Measurements from ENCODE around the gene FUT4. TPM values are rescaled to one million over a fixed set of nuclear protein-coding genes. Genes with fewer than 3 reads are reported as not detected.
"Not testable (repeated sequence)": the region's sequence is repeated elsewhere in the genome, so short reads cannot be mapped to it uniquely, and the experiment has no call there.

The FUT4 gene
- polyA plus RNA-seq, 2 of the 4 experiments (the other 2 are of a cell fraction) = 1.6 to 1.8 TPM

- DNase-seq (ENCODE audit: low read depth in 1 of 2, low spot score in 1 of 2) = no peak
- Histone ChIP-seq H3K9me3 (no peaks in the 10 kb centered on the region), H3K4me1 (peaks cover 8% of the 10 kb centered on the region; the same call in 2 of the 3 replicates), H3K4me3 (no peak overlapping the region), H3K27ac (no peak overlapping the region), H3K4me2 (no peak overlapping the region)
- 77% methylated on average over 4 of the region's 4 CpGs for WGBS (ENCODE audit: missing lambda C conversion rate)
- no peak for ATAC-seq
- FAIRE-seq = no peak
- CTCF ChIA-PET = interaction anchor here (2.7 kb wide), 1 partner anchor 31 kb away, joined by 8 read pairs; no protein-coding TSS in a partner anchor
- TF ChIP-seq, protein P1, sequence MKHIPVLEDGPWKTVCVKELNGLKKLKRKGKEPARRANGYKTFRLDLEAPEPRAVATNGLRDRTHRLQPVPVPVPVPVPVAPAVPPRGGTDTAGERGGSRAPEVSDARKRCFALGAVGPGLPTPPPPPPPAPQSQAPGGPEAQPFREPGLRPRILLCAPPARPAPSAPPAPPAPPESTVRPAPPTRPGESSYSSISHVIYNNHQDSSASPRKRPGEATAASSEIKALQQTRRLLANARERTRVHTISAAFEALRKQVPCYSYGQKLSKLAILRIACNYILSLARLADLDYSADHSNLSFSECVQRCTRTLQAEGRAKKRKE (CRISPR knock-in tag; IDR thresholded peaks at IDR 0.05; ENCODE audit: low read depth) = no peak
- TF ChIP-seq ZFP36 (IDR thresholded peaks at IDR 0.05; ENCODE audit: borderline replicate concordance, partially characterized antibody) (no peak), PHF8 (IDR thresholded peaks at IDR 0.05; ENCODE audit: borderline replicate concordance, low read depth) (no peak), GATA3 (IDR thresholded peaks at IDR 0.05; ENCODE audit: borderline replicate concordance) (no peak), EP300 (IDR thresholded peaks at IDR 0.05) (no peak), FOSB (CRISPR knock-in tag; IDR thresholded peaks at IDR 0.05) (no peak), BCL3 (IDR thresholded peaks at IDR 0.05) (no peak), NFE2L2 (conservative IDR thresholded peaks at IDR 0.05; ENCODE audit: low read length) (no peak), HOXA7 (CRISPR knock-in tag; IDR thresholded peaks at IDR 0.05) (no peak), POLR2AphosphoS2 (conservative IDR thresholded peaks at IDR 0.05; ENCODE audit: low read length) (no peak), RARB (CRISPR knock-in tag; IDR thresholded peaks at IDR 0.05) (no peak), MAX (IDR thresholded peaks at IDR 0.05) (no peak), FOXS1 (CRISPR knock-in tag; IDR thresholded peaks at IDR 0.05) (no peak), RNF2 (IDR thresholded peaks at IDR 0.05; ENCODE audit: borderline replicate concordance, low read depth) (no peak), USF2 (IDR thresholded peaks at IDR 0.05) (no peak), SREBF2 (IDR thresholded peaks at IDR 0.05) (no peak)
- TF ChIP-seq, protein P2, sequence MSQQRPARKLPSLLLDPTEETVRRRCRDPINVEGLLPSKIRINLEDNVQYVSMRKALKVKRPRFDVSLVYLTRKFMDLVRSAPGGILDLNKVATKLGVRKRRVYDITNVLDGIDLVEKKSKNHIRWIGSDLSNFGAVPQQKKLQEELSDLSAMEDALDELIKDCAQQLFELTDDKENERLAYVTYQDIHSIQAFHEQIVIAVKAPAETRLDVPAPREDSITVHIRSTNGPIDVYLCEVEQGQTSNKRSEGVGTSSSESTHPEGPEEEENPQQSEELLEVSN (IDR thresholded peaks at IDR 0.05; ENCODE audit: borderline replicate concordance, low read depth) = no peak
- POLR2A ChIA-PET = no interaction called here
These were observed 6.8 kb downstream of the FUT4 start for GRCh38 chr11:94550513-94550912.

- no peak for FAIRE-seq
- 60% methylated on average over 1 of the region's 1 CpG for WGBS (ENCODE audit: missing lambda C conversion rate)
- POLR2A ChIA-PET = no interaction called here
These were observed 10.2 kb downstream of the FUT4 start for GRCh38 chr11:94553938-94554337.

DNA sequence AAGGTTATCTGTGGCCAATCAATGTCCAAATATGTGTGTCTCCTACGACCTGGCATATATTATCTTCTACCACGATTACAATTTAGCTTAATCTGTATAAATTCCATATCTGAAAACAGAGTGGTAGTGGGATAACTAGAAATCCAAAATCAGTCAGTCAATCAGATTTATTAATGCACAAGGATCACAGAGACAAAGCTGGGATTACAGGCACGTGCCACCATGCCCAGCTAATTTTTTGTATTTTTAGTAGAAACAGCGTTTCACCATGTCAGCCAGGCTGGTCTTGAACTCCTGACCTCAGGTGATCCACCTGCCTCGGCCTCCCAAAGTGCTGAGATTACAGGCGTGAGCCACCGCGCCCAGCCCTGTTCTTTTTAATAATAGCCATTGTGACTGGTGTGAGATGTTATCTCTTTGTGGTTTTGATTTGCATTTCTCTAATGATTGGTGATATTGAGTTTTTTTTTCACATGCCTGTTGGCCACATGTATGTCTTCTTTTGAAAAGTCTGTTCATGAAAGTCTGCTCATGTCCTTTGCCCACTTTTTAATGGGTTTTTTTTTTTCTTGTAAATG lies 12.1 kb downstream of the FUT4 start:
- H3K9me3 ChIP-seq; H3K4me1 ChIP-seq; ATAC-seq; H3K4me3 ChIP-seq; FAIRE-seq; DNase-seq (ENCODE audit: low read depth in 1 of 2, low spot score in 1 of 2); H3K4me2 ChIP-seq; H3K27ac ChIP-seq; POLR2A ChIA-PET: not testable (repeated sequence)
- CTCF ChIA-PET = interaction anchor here (0.6 to 1.7 kb wide), 3 partner anchors 9 to 10 kb away, joined by 3 to 4 read pairs (median 3); no protein-coding TSS in a partner anchor
- whole genome bisulfite sequencing (ENCODE audit: missing lambda C conversion rate) = 71% methylated on average over 8 of the region's 8 CpGs

More at GRCh38 chr11:94553938-94554337, 10.2 kb downstream of the FUT4 start:
- CTCF ChIA-PET = no interaction called here
- Histone ChIP-seq H3K4me1 (no peaks in the 10 kb centered on the region), H3K9me3 (no peaks in the 10 kb centered on the region), H3K4me3 (no peak overlapping the region), H3K27ac (no peak overlapping the region), H3K4me2 (no peak overlapping the region)
- TF ChIP-seq NPAS2 (CRISPR knock-in tag; IDR thresholded peaks at IDR 0.05; ENCODE audit: borderline replicate concordance) = no peak
- no peak for TF ChIP-seq KDM5A (IDR thresholded peaks at IDR 0.05)
- no peak for TF ChIP-seq POLR2AphosphoS2 (conservative IDR thresholded peaks at IDR 0.05; ENCODE audit: low read length)
- TF ChIP-seq RFX5 (IDR thresholded peaks at IDR 0.05) = no peak
- ATAC-seq (no peak), DNase-seq (ENCODE audit: low read depth in 1 of 2, low spot score in 1 of 2) (no peak)
